Endothelial cell of umbilical vein (primary cell): Measurements from ENCODE around the gene NTNG1. TPM values are rescaled to one million over a fixed set of nuclear protein-coding genes. Genes with fewer than 3 reads are reported as not detected.

Experiments used
- BruUV-seq: library from RNA; stranded (reverse); fragments of 400-500 nt; replicated peaks from 2 replicates; lab custom pipeline; 2021; lab: Mats Ljungman, UMichigan
- CTCF ChIA-PET: fragments of 300-600, 350-600 bp; sonication (Branson Sonifier 250); formaldehyde crosslinking; loops from one replicate; lab custom pipeline; 2021; ENCODE audit warnings: antibody characterized with exemption, inconsistent platforms; lab: Charles Lee
- POLR2A ChIA-PET: fragments of 300-600, 350-600 bp; sonication (Branson Sonifier 250); formaldehyde crosslinking; loops from one replicate; lab custom pipeline; 2021; ENCODE audit warnings: antibody characterized with exemption, inconsistent platforms; lab: Charles Lee
- DNase-seq: peaks from one replicate; pipeline ENCODE4 v3.0.0-alpha.2; 2011; ENCODE audit warnings: low read depth, low spot score
- FAIRE-seq: peaks from 2 replicates; lab custom pipeline; 2011; peaks lifted over from hg19 to GRCh38; lab: Jason Lieb, UNC
- H2AFZ ChIP-seq: 2 replicates; pipeline ENCODE4 v1.6.0; 2012; ENCODE audit warnings: low read depth, low read length, control low read depth, inconsistent platforms
- H3K27ac ChIP-seq: 2 replicates; pipeline ENCODE4 v1.5.1; 2011; ENCODE audit warnings: low read depth, mild to moderate bottlenecking, control low read depth, low read length, moderate library complexity; ENCODE audit not compliant: insufficient read depth
- H3K27me3 ChIP-seq, 2 experiments: 2 replicates each; pipeline versions ENCODE4 v1.6.0 to v1.6.1; 2011; ENCODE audit warnings: low read length in 2 of 2, mixed read lengths in 1 of 2; ENCODE audit not compliant: control insufficient read depth in 2 of 2, insufficient read depth in 2 of 2
- H3K36me3 ChIP-seq, 2 experiments: 2 replicates in 1 of 2; 3 replicates in 1 of 2; pipeline ENCODE4 v1.5.1; 2011; ENCODE audit warnings: low read length in 2 of 2, mild to moderate bottlenecking in 1 of 2, moderate library complexity in 1 of 2; ENCODE audit not compliant: control insufficient read depth in 2 of 2, insufficient read depth in 2 of 2; ENCODE audit errors: extremely low read depth in 1 of 2
- H3K4me1 ChIP-seq: 3 replicates; pipeline ENCODE4 v1.5.1; 2011; ENCODE audit warnings: mild to moderate bottlenecking, low read length; ENCODE audit not compliant: control insufficient read depth, insufficient read depth; ENCODE audit errors: extremely low read depth
- H3K4me2 ChIP-seq: 2 replicates; pipeline ENCODE4 v1.6.1; 2011; ENCODE audit warnings: low read length, control low read depth, mixed read lengths; ENCODE audit not compliant: insufficient read depth
- H3K4me3 ChIP-seq, 3 experiments: fragments of 200-600 bp in 1 of 3; sonication (generic), shearing (Covaris generic) in 1 of 3; replicated peaks in 1 of 3; 2 replicates each; pipeline ENCODE4 v1.5.1; 2011 to 2016; ENCODE audit warnings: control low read depth in 3 of 3, low read length in 3 of 3, mild to moderate bottlenecking in 2 of 3, inconsistent platforms in 1 of 3, low read depth in 1 of 3, moderate library complexity in 1 of 3; ENCODE audit not compliant: insufficient read depth in 1 of 3
- H3K79me2 ChIP-seq: 2 replicates; pipeline ENCODE4 v1.6.0; 2012; ENCODE audit warnings: low read length, inconsistent platforms; ENCODE audit not compliant: control insufficient read depth, insufficient read depth
- H3K9ac ChIP-seq: replicated peaks from 2 replicates; pipeline ENCODE3; 2011; ENCODE audit warnings: low read length, control low read depth; ENCODE audit not compliant: insufficient read depth; ENCODE audit errors: extremely low read depth
- H3K9me1 ChIP-seq: replicated peaks from 3 replicates; pipeline ENCODE4 v1.6.0; 2011; ENCODE audit warnings: mild to moderate bottlenecking, low read length; ENCODE audit not compliant: control insufficient read depth, insufficient read depth; ENCODE audit errors: extremely low read depth
- H3K9me3 ChIP-seq: replicated peaks from 2 replicates; pipeline ENCODE4 v1.5.1; 2012; ENCODE audit warnings: low read length, inconsistent platforms; ENCODE audit not compliant: control insufficient read depth, insufficient read depth
- H4K20me1 ChIP-seq: replicated peaks from 2 replicates; pipeline ENCODE3; 2011; ENCODE audit warnings: mild to moderate bottlenecking, low read length; ENCODE audit not compliant: control insufficient read depth, insufficient read depth; ENCODE audit errors: extremely low read depth
- EZH2 ChIP-seq: IDR thresholded peaks from 2 replicates; pipeline ENCODE4 v1.6.1; 2012; ENCODE audit warnings: borderline replicate concordance, low read depth, mild to moderate bottlenecking, moderate library complexity, low read length, inconsistent platforms; ENCODE audit not compliant: severe bottlenecking
- FOS ChIP-seq: IDR thresholded peaks from 2 replicates; pipeline ENCODE4 v1.6.1; 2011; ENCODE audit warnings: mild to moderate bottlenecking, low read length, moderate library complexity, borderline replicate concordance; ENCODE audit not compliant: insufficient read depth
- GATA2 ChIP-seq: IDR thresholded peaks from 2 replicates; pipeline ENCODE4 v1.7.0; 2011; ENCODE audit warnings: low read depth, mild to moderate bottlenecking, moderate library complexity, mixed read lengths, low read length; ENCODE audit not compliant: insufficient read length, insufficient read depth
- JUN ChIP-seq: IDR thresholded peaks from 2 replicates; pipeline ENCODE4 v1.6.1; 2011; ENCODE audit warnings: borderline replicate concordance, low read depth; ENCODE audit not compliant: insufficient read length, insufficient read depth
- MYC ChIP-seq: IDR thresholded peaks from one replicate; pipeline ENCODE4 v1.6.1; 2011; ENCODE audit warnings: mild to moderate bottlenecking, low read depth, low read length
- POLR2A ChIP-seq: IDR thresholded peaks from 2 replicates; pipeline ENCODE4 v1.6.1; 2012; ENCODE audit warnings: low read depth, mild to moderate bottlenecking, control low read depth, low read length
- POLR2AphosphoS5 ChIP-seq: IDR thresholded peaks from 2 replicates; pipeline ENCODE4 v1.6.1; 2012; ENCODE audit warnings: low read depth, mild to moderate bottlenecking, control low read depth, low read length, moderate library complexity; ENCODE audit not compliant: insufficient read depth
- dilution Hi-C: fragments of 300-500 bp; cut with MboI; formaldehyde crosslinking; loops from one replicate; pipeline ENCODE4 v1.15.0; 2019; ENCODE audit warnings: low sequenced_read_pairs; ENCODE audit not compliant: extremely low pct_ligation_motif_present
- intact Hi-C: fragments of 100-400 bp; cut with micrococcal nuclease; formaldehyde crosslinking; loops from one replicate; pipeline ENCODE4 v1.10.0; 2022
- polyA plus RNA-seq, 4 experiments: library from polyadenylated mRNA; depleted of rRNA in 3 of 4; stranded (reverse) in 3 of 4; unstranded in 1 of 4; fragments of >200 nt; gene quantifications; 2 replicates each; pipeline versions ENCODE4 v1.2.1 to v1.2.3, GENCODE V29; 2011 to 2012; ENCODE audit warnings: missing spikeins in 1 of 4
- total RNA-seq: library from RNA; stranded (reverse); gene quantifications from 2 replicates; pipeline ENCODE4 v1.2.3, GENCODE V29; 2021
- TF ChIP-seq, protein P1 (sequence below): IDR thresholded peaks from 2 replicates; pipeline ENCODE4 v1.6.1; 2011; ENCODE audit not compliant: insufficient read depth, insufficient read length
- TF ChIP-seq, protein P2 (sequence below), 2 donors: IDR thresholded peaks; 1 replicate in 1 of 2; 2 replicates in 1 of 2; pipeline ENCODE4 v1.5.1; 2011; ENCODE audit warnings: low read length in 2 of 2, mild to moderate bottlenecking in 2 of 2, moderate library complexity in 2 of 2, control low read depth in 1 of 2, inconsistent platforms in 1 of 2, low read depth in 1 of 2; ENCODE audit not compliant: insufficient read depth in 1 of 2; ENCODE audit errors: extremely low read depth in 1 of 2

The NTNG1 gene
- total and polyA plus RNA-seq, 2 donors (not counting 3 experiments of a cell fraction or from before 2014, with no cell fraction given) = not detected

DNA sequence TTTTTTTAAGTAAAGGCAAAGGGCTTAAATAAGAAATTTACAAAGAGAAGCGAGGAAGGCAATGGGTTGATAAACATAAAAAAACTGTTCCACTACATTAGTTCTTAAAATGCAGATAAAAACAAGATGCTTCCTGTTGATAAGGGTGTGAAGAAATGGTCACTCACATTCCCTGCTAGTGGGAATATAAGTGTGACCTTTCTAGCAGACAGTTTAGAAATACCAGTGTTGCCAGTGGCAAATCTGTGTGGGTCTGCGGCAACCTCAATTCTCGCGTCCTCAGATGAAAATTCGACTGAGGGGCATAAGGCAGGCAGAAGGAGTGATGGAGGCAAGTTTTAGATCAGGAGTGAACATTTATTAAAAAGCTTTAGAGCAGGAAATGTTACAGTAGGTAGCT is 151.1 kb downstream of the NTNG1 start:
- no peak overlapping the region for H3K4me2 ChIP-seq
- no TSS peak for BruUV-seq
- H3K9me1 ChIP-seq = no peaks in the 10 kb centered on the region
- no peak for TF ChIP-seq MYC
- TF ChIP-seq JUN = no peak
- TF ChIP-seq, protein P1, sequence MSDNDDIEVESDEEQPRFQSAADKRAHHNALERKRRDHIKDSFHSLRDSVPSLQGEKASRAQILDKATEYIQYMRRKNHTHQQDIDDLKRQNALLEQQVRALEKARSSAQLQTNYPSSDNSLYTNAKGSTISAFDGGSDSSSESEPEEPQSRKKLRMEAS = no peak
- TF ChIP-seq POLR2AphosphoS5 = no peak
- TF ChIP-seq GATA2 = no peak
- TF ChIP-seq FOS = no peak
- no peak for TF ChIP-seq EZH2
- no peak for TF ChIP-seq POLR2A
- TF ChIP-seq, protein P2, sequence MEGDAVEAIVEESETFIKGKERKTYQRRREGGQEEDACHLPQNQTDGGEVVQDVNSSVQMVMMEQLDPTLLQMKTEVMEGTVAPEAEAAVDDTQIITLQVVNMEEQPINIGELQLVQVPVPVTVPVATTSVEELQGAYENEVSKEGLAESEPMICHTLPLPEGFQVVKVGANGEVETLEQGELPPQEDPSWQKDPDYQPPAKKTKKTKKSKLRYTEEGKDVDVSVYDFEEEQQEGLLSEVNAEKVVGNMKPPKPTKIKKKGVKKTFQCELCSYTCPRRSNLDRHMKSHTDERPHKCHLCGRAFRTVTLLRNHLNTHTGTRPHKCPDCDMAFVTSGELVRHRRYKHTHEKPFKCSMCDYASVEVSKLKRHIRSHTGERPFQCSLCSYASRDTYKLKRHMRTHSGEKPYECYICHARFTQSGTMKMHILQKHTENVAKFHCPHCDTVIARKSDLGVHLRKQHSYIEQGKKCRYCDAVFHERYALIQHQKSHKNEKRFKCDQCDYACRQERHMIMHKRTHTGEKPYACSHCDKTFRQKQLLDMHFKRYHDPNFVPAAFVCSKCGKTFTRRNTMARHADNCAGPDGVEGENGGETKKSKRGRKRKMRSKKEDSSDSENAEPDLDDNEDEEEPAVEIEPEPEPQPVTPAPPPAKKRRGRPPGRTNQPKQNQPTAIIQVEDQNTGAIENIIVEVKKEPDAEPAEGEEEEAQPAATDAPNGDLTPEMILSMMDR (IDR thresholded peaks at IDR 0.05; ENCODE audit: extremely low read depth in 1 of 2, insufficient read depth in 1 of 2, low read depth in 1 of 2, low read length in 2 of 2) = no peak
- H3K4me3 ChIP-seq = no peak overlapping the region
- CTCF ChIA-PET = no interaction called here
- no peaks in the 10 kb centered on the region for H3K36me3 ChIP-seq
- H4K20me1 ChIP-seq = no peaks in the 10 kb centered on the region
- DNase-seq = peak; percentile 11
- H3K27me3 ChIP-seq = no peaks in the 10 kb centered on the region
- H3K4me1 ChIP-seq = no peaks in the 10 kb centered on the region
- no peaks in the 10 kb centered on the region for H3K79me2 ChIP-seq
- H2AFZ ChIP-seq = no peak overlapping the region
- no peaks in the 10 kb centered on the region for H3K9me3 ChIP-seq
- no peak overlapping the region for H3K27ac ChIP-seq
- POLR2A ChIA-PET = no interaction called here
- no peak for FAIRE-seq
- intact Hi-C loops = no loop called here
- H3K9ac ChIP-seq = no peak overlapping the region
- dilution Hi-C loops = no loop called here
